Stimulated activated CD8-positive, alpha-beta memory T cell treated with anti-CD3 and anti-CD28 coated beads, Interleukin-4, amount 100 ng/mL, for 4 hours (primary cell): ENCODE data around the gene OPHN1.

ENCODE experiments used
- DNase-seq, 2 donors: peaks; one replicate each; pipeline ENCODE4 v3.0.0-alpha.2; 2020; ENCODE audit warnings: low read depth in 2 of 2, low spot score in 1 of 2

OPHN1 gene, protein sequence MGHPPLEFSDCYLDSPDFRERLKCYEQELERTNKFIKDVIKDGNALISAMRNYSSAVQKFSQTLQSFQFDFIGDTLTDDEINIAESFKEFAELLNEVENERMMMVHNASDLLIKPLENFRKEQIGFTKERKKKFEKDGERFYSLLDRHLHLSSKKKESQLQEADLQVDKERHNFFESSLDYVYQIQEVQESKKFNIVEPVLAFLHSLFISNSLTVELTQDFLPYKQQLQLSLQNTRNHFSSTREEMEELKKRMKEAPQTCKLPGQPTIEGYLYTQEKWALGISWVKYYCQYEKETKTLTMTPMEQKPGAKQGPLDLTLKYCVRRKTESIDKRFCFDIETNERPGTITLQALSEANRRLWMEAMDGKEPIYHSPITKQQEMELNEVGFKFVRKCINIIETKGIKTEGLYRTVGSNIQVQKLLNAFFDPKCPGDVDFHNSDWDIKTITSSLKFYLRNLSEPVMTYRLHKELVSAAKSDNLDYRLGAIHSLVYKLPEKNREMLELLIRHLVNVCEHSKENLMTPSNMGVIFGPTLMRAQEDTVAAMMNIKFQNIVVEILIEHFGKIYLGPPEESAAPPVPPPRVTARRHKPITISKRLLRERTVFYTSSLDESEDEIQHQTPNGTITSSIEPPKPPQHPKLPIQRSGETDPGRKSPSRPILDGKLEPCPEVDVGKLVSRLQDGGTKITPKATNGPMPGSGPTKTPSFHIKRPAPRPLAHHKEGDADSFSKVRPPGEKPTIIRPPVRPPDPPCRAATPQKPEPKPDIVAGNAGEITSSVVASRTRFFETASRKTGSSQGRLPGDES

DNA sequence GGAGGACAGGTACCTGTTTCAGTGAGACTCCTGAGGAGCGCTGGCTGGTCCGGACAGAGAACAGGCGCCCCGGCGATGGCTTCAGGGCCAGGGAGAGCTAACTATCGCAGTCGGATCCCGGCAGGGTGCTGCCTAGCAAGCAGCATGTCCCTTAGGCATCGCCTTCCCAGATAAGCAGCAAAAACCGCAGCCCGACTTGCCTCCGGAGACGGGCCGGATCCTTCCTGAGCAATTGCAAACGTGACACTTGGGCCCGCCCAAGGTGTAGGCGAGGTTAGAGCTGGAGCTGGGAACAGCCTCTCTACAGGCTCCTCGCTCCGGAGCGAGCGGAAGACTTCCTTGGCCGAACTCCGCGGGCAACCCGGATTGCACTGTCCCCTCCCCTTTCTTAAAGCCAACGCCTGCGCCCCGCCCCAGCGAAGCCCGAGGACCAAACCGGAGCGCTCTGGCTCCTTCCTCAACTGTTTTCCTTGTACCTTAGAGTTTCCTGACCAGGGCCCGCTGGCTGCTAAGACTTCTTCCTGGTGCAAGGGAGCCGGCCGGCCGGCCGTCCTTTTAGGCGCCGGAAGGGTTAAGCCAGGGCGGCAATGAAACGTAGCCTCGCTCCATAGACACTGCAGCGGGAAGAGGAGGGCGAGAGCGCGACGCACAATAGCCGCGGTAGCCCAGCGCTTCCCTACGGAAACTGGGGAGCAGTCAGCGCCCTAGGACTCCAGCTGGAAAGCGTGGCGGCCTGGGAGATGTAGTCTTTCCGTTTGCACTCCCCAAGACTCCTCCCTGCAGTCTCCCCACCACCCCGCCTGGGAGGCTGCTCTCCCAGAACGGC lies at the start of gene OPHN1:
TSS of gene OPHN1 (minus strand) at position 341 of the 826 bp plus-strand sequence. CDS start 475 bp downstream, outside the sequence.
- DNase-seq, result no peak

DNA sequence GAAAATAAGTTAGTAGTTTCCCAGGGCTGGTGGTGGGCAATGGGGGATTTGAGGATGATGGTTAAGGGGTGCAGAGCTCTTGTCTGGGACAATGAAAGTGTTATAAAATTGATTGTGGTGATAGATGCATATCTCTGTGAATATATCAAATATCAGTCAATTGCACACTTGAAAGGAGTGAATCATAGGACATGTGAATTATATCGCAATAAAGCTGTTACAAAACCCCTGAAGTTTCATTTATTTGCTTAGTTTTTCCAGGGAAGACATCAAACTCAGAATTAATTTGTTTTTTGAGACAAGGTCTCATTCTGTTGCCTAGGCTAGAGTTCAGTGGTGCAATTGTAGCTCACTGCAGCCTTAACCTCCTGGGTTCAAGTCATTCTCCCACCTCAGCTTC lies 47.7 kb upstream of the OPHN1 start:
- no peak for DNase-seq

DNA sequence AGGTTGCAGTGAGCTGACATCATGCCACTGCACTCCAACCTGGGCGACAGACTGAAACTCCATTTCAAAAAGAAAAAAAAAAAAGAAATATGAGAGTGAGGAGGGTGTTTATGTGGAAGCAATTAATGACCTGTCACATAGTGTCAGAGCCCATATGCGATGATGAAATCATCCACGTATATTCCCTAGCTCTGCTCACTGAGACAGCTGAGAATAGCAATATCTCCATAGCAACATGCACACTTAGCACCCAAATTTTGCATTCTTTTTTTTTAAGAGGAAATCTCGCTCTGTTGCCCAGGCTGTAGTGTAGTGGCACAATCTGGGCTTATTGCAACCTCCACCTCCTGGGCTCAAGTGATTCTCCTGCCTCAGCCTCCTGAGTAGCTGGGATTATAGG lies 31.5 kb upstream of the OPHN1 start:
- no peak for DNase-seq

DNA sequence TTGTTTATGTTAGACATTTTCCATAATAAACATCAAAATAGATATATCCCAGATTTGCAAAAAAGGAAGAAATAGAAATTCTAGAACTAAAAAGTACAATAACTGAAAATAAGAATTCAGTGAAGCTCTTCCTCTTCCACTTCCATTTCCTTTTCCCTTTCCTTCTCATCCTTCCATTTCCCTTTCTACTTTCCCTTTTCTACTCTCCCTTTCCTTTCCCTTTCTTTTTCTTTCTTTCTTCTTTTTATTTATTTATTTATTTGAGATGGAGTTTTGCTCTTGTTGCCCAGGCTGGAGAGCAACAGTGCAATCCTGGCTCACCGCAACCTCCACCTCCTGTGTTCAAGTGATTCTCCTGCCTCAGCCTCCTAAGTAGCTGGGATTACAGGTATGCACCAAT lies 30.6 kb upstream of the OPHN1 start:
- no peak for DNase-seq

DNA sequence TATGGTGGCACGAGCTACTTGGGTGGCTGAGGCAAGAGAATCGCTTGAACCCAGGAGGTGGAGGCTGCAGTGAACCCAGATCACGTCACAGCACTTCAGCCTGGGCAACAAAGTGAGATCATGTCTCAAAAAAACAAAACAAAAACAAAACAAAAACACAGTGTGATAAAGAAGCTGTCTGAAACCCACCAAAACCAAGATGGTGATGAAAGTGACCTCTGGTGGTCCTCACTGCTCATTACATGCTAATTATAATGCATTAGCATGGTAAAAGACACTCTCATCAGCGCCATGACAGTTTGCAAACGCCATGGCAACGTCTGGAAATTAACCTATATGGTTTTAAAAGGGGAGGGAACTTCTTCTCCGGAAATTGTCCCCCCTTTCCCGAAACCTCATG lies 29.4 kb upstream of the OPHN1 start:
- no peak for DNase-seq

DNA sequence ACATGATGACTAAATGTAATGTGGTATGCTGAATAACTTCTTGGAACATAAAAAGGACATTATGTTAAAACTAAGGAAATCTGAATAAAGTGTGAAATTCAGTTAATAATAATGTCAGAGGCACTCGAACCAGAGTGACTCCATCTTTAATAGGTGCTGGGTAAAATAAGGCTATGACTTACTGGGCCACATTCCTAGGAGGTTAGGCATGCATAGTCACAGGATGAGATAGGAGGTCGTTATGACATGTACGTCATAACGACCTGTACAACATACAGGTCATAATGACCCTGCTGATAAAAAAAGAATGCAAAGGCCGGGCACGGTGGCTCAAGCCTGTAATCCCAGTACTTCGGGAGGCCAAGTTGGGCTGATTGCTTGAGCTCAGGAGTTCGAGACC lies 28.9 kb upstream of the OPHN1 start:
- no peak for DNase-seq

DNA sequence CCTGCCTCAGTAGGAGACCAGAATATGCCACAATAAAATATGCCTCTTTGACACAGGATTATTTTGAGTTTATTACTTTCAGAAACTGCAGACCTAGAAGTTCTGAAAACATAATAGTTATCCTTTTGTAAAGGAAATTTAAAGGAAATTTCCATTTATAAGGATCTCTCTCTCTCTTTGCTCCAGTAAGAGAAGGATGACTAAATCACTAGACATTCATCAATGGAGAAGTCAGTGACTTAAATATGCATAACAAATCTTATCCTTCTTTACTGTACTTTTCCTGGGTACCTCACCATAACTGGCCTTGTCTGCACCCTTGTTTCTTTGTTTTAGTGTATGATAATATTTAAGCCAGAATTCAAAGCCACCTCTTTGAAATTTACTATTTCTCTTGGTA lies 28.3 kb upstream of the OPHN1 start:
- no peak for DNase-seq

DNA sequence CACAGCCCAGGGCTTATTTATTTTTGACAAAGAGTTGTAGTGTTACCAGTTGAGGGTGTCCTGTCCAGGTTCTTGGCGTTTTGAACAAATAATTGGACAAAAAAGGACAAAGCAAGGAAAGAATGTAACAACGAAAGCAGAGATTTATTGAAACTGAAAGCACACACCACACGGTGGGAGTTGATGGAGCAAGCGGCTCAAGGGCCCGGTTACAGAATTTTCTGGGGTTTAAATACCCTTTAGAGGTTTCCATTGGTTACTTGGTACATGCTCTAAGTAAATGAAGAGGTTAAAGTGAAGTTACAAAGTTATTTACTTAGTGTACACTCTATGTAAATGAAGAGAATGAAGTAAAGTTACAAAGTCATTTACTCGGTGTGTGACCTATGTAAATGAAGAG lies 27.8 kb upstream of the OPHN1 start:
- DNase-seq, result no peak

DNA sequence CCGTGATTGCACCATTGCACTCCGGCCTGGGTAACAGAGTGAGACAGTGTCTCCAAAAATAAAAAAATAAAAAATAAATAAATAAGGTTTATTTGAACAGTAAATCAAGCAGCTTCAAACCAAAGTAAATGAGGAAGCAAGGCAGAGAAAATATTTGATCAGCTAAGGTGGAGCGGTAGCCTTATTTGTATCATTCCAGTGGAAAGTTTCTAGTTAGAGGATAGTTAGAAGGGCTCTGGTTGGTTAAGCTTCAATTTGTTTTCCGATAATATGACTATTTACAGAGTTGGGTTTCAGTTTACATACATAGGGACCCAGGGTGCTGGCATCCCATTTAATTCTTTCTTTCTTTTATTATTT lies 21.8 kb upstream of the OPHN1 start:
- DNase-seq, result no peak

DNA sequence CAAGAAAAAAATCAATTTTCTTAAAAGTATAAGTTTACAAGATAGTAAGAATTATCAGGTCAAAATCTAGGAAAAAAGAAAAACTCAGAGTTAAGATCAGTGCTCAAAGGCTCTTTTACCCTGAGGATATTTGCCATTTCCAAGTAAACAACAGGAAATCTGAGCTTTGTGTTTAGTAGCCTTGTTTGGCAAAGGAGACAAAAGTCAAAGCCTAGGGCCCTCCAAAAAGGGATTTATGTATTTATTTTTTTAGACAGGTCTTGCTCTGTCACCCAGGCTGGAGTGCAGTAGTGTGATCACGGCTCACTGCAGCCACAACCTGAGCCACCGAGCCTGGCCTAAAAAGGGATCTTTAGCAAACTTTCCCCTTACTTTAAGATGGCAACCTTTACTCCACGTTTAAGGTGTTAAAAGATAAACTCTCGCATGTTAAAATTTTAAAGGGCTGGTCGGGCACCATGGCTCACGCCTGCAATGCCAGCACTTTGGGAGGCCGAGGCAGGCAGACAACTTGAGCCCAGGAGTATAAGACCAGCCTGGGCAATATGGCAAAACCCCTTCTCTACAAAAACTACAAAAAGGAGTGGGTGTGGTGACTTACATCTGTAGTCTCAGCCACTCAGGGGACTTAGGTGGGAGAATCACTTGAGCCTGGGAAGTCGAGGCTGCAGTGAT lies 21.3 kb upstream of the OPHN1 start:
- DNase-seq, result no peak

DNA sequence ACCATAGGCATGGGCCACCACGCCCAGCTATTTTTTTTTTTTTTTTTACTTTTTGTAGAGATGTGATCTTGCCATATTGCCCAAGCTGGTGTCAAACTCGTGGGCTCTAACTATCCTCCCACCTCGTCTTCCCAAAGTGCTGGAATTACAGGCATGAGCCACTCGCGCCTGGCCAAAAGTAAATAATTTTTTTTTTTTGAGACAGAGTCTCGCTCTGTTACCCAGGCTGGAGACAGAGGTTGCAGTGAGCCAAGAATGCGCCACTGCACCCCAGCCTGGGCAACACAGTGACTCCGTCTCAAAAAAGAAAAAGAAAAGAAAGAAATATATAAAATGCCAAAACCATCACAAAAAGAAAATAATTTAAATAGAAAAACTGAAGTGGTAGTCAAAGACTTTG lies 18.4 kb upstream of the OPHN1 start:
- no peak for DNase-seq

DNA sequence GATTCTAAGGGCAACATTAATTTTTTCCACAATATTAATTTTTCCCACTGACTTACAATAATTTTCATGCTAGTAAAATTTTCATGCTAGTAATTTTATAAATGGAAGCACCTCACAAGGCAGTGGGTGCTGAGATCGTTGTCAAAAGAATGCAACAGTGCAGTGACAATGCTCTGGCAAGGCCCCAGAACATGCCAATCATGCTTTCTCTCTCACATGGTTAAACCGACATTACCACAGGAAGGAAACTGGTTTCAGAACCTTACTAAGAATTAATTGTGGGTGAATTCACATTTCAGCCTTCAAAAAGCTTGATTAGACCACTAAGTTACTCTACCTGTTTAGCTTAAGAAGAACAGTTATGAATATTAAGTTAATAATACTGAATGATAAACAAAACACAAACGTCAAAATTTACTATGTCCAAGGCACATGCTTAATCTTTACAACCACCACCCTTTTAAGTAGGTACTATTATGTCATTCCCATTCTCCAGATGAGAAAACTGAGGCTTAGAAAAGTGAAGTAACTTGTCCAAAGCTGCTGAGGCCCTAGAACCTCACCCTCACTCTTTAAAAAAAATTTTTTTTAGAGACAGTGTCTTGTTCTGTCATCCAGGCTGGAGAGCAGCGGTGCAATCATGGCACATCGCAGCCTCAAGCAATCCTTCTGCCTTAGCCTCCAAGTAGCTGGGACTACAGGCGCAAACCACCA lies 10.0 kb upstream of the OPHN1 start:
- DNase-seq, result no peak

DNA sequence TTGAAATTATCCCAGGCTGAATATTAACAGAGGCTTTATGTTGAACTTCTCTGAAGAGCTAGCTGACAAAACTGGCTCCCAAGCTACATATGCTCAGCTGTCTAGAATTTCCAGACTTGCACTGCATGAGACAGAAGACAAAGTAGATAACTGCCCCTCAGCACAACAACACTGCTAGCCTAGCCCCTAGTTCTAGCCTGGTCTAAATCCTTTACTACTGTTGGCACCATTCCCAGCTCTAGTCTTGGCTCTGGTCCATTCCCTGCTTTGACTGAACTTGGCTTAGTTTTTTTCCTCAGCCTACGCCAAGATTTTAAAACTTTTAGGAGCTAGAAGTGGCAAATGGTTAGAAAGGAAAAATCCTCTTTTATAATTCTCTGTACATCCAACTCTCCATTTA lies 7.6 kb upstream of the OPHN1 start:
- DNase-seq, result no peak

DNA sequence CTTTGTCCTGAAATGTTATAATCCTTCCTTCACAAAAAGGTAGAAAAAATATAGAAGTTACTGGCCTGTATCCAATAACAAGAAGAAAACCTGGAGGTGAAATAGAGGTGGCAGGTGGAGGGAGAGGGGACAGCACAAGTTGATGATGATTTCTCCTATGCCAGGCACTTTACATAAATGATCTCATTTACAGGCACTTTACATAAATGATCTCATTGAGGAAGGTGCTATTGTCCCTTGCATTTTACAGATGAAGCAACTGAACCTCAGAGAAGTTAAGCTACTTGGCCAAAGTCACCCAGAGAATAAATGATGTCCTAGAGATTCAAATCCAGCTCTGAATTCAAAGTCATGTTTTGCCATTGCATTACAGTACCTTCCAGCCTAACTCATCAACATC lies 7.1 kb upstream of the OPHN1 start:
- DNase-seq, result no peak

DNA sequence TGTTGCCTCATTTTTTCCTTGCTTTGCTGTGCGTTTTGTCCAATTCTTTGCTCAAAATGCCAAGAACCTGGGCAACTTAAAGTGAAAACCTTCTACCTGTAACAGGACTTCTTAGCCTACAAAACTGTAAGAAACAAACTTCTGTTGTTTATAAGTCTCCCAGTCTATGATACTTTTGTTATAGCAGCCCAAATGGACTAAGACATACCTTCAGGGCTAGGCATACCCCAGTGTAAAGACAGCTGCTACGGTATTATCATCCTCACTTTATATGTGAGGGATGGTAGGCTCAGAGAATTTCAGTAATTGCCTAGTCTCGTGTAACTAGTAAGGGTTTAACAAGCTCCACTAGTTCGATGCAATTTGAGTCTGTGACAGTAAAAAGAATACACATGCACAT lies 6.0 kb upstream of the OPHN1 start:
- no peak for DNase-seq

DNA sequence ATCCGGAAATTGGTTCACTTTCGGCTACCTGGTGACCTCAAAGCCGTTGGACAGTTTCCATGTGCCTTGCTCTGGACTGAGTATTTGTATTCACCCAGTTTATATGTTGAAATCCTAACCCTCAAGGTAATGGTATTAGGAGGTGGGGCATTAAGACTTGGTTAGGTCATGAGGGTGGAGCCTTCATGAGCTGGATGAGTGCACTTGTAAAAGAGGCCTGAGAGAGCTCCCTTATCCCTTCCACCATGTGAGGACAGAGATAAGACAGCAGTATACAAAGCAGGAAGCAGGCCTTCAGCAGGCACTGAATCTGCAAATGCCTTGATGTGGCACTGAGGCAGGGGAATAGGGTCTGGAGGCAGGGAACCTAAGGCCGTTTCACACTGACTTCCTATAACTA lies 5.3 kb upstream of the OPHN1 start:
- DNase-seq, result no peak

DNA sequence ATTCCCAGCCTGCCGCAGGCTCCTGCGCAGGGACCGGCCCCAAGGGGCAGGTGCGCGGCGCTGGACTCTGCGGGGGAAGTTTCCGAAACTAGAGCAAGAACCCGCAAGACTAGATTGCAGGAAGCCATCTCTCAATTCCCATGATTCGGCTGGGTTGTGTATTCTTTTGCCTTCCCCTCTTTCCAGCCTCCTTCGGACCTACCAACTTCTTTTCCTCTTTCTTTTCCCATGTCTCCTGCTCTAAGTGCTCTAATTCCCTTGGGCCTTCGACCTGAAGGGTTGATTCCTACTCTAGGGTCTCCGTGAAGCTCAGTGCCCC lies 645 bp upstream of the OPHN1 start:
- no peak for DNase-seq

DNA sequence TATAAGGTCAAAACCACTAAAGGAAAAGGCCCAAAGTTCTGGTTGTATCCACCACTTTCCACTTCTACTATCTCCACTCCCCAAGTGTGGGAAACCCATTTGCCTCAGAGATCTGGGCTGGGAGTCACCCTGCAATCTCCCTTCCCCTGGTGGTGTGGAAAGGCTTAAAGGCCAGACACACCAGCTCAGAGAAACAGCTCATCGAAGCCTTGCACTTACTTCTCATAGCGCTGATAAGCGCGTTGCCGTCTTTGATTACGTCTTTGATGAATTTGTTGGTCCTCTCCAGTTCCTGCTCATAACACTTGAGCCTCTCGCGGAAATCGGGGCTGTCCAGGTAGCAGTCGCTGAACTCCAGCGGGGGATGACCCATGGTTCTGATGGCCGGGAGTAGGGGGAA lies 647 bp downstream of the OPHN1 start:
- DNase-seq, result no peak

DNA sequence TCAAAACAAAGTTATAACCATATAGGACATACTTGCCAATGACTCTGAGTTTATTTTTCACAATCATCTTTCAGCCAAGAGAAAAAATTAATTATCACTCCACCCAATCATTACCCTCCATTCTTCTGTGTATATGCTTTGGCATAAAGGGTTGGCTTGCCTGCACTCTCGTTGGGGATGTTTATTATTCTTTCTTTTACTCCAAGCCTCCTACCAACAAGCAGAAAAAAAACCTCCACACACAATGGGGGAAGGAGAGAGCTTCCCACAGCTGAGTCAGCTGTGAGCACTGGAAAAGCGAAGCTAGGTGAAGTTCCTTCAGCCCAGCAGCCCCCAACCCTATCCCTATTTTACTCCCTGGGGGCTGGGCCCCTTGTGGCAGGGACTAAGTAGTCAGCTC lies 1.5 kb downstream of the OPHN1 start:
- DNase-seq, result no peak

DNA sequence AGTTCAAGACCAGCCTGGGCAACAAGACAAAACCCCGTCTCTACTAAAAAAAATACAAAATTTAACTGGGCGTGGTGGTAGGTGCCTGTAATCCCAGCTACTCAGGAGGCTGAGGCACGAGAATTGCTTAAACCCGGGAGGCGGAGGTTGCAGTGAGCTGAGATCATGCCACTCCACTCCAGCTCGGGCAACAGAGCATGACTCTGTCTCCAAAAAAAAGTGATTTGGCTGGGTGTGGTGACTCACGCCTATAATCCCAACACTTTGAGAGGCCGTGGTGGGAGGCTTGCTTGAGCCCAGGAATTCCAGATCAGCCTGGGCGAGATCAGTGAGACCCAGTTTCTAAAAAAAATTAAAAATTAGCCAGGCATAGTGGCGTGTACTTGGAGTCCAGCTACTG lies 4.1 kb downstream of the OPHN1 start:
- DNase-seq, result no peak

DNA sequence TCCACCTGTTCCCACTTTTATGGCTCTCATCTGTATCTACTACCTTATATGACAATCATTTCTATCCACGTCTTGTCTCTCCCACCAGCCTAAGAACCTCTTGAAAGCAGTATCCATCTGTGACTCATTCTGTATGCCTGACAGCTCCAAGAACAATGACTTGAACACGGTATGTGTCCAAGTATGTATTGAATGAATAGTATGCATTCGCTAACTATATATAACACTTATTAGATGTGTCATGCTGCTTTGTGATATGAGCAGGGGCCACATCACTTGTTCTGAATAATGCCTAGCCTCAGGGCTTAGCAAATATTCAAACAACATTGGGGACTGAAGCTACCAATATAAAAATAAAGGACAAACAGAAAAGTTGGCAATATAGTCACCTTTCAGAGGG lies 4.9 kb downstream of the OPHN1 start:
- no peak for DNase-seq
